Tibial nerve (tissue), 4 donors: ENCODE data around the gene ATMIN.

Source experiments
- EP300 ChIP-seq, 2 donors: sonication (generic); formaldehyde crosslinking; IDR thresholded peaks; one replicate each; pipeline ENCODE4 v1.6.1; 2017; ENCODE audit warnings: antibody characterized with exemption in 2 of 2, mild to moderate bottlenecking in 1 of 2
- POLR2A ChIP-seq, 2 donors: fragments of 450-650 bp; IDR thresholded peaks; one replicate each; pipeline ENCODE4 v1.6.1; 2017; ENCODE audit warnings: antibody characterized with exemption in 2 of 2, mild to moderate bottlenecking in 2 of 2, moderate library complexity in 2 of 2
- TF ChIP-seq, protein P1 (sequence below), 5 experiments: fragments of 200-600 bp in 3 of 5; fragments of 450-650 bp in 2 of 5; sonication (generic) in 3 of 5; IDR thresholded peaks; one replicate each; pipeline ENCODE4 v1.5.1; 2016 to 2019; ENCODE audit warnings: antibody characterized with exemption in 5 of 5, mild to moderate bottlenecking in 3 of 5, moderate library complexity in 2 of 5

DNA sequence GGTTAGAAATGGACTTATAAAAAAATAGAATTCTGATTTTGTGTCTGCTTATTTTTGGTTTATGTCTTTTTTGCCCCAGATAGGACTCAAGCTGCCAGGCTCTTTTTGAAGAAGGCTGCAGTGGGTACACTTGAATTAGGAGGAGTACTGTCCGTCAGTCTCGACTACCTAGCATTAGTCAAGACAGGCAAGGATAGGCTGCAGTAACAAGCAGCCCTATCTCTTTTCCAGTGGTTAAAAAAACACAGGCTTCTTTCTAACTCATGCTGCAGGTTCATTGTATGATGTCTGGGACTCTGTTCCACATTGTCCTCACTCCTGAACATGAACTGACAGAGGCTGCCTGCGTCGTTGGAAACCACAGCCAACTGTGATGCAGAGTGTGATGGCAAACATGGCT, 33.4 kb downstream of the ATMIN start:
- TF ChIP-seq, protein P1, sequence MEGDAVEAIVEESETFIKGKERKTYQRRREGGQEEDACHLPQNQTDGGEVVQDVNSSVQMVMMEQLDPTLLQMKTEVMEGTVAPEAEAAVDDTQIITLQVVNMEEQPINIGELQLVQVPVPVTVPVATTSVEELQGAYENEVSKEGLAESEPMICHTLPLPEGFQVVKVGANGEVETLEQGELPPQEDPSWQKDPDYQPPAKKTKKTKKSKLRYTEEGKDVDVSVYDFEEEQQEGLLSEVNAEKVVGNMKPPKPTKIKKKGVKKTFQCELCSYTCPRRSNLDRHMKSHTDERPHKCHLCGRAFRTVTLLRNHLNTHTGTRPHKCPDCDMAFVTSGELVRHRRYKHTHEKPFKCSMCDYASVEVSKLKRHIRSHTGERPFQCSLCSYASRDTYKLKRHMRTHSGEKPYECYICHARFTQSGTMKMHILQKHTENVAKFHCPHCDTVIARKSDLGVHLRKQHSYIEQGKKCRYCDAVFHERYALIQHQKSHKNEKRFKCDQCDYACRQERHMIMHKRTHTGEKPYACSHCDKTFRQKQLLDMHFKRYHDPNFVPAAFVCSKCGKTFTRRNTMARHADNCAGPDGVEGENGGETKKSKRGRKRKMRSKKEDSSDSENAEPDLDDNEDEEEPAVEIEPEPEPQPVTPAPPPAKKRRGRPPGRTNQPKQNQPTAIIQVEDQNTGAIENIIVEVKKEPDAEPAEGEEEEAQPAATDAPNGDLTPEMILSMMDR (IDR thresholded peaks at IDR 0.05), result no peak
- TF ChIP-seq POLR2A (IDR thresholded peaks at IDR 0.05) (no peak), EP300 (IDR thresholded peaks at IDR 0.05) (no peak)
